HG02588 (cell line): ENCODE results near the gene METRN.

Experiments used
- ATAC-seq: cut with Tn5 transposase; IDR thresholded peaks from one replicate; pipeline ENCODE4 v1.9.1; 2021; ENCODE audit warnings: mild to moderate bottlenecking, moderate library complexity; ENCODE audit not compliant: unreplicated experiment

METRN gene

DNA sequence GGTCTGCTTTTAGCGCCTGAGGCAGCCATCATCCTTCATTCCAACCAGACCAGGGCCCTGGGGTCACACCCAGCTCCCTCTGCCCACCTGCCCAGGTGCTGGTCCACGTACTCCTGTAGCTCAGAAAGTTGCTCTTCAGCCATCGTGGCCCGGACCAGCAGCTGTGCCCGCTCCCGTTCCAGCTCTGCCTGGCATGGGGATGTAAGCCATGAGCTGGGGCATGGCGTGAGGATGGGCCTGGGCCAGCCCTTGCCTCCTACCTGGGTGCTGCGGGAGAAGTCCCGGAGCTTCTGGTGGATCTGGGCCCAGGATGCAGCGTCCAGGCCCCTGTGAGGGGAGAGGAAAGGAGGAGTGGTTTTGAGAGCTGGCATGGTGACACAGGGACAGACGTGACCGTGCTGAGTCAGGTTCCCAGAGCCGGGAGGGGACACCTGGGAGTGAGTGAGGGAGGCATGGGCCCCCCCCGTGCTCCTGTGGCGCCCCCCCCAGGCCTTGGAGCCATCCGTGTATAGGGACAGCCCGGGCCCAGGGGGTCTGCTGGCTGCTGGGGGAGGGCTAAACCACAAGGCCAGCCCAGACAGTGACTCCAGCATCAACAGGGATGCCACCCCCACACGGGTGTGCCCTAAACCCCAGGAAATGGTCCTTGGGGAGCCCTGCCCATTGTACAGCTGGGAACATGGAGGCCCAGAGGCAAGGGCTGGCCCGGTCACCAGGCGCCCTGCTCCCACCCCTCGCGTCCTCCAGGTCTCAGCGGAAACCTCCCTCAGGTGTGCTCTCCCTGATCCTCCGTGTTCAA lies 8.1 kb downstream of the METRN start:
- ATAC-seq, result no peak

- ATAC-seq, result no peak
Observed at GRCh38 chr16:723695-724094, 8.8 kb downstream of the METRN start.

GRCh38 chr16:724188-725040 lies 9.5 kb downstream of the METRN start:
- no peak for ATAC-seq

DNA sequence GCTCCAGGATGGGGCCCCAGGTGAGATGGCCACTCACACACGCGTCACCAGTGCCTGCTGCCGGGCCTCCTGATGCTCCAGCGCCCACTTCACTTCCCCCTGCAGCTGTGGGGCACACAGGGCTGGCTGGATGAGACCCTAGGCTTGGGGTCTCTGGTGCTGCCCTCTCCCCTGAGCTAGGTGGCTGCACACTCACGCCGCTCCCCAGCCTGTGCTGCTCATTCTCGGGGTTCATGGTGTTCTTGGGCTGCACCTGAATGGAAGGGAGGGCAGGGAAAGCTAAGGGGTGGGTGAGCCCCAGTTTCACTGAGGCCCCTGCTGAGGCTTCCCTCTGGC lies 10.1 kb downstream of the METRN start:
- no peak for ATAC-seq

DNA sequence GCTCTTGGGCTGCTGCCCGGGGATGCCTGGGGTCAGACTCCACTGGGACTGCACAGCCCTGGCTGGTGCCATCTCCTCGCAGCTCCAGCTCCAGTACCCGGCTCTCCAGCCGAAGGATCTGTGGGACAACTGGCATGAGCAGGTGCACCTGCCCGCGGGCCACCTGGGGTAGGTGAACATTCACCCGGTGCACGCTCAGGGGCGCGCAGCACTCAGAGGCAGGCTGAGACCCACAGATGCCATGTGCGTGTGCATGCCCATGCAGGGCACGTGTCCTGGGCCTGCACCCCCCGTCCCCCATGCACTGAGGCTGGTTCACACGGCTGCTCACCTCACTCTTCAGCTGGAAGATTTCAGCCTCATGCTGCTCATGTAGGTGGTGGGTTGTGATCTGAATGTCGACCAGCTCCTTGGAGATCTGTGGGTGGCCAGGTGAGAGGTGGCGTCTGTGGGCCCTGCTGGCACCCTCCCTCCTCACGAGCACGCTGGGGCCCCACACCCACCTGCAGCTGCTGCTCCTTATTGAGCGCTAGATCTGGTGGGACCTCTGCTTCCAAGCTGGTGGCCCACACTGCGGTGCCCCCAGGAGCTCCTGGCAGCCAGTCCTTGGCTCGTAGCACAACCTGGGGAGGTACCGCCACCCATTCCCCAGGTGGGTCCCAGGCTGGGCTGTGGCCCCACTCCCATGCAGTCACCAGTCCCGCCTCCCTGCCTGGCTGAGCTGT lies 10.7 kb downstream of the METRN start:
- ATAC-seq, result no peak

GRCh38 chr16:726188-726437 lies 11.2 kb downstream of the METRN start:
- ATAC-seq, result no peak

DNA sequence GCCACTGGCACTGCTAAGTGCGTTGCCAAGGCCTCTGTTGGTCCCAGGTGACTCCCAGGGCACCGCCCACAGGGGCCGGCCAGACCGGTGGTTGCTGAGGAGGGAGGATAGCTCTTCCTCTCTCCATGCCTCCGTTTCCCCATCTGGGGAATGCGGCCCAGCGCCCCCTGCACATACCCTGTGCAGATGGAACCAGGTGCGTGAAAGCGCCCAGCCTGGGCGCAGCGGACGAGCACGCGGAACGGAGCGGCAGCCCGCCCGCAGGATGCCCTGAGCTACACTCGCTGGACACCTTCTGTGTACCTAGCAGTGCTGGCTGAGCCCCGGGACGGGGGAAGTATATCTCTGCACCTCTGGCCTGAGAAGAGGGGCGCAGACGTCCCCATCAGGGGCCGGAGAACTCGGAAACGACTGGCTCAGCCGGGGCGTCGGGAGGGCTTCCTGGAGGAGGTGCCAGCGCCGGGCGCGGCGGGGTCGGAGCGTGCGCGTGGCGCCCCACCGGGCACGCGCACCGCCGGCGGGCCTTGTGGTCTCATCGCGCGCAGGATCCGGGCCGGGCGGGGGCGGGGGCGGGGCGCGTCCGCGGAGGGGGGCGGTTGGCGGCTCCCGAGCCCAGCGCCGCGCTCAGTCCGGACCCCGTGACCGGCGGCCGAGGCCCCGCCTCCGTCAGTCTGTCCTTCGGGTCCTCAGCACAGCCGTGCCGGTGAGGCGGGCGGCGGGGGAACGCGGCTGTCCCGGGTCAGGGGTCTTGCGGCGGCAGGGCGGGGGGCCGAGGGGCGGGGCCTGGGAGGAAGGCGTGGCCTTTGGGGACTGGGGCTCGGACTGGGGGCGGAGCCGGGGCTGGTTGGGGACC lies 11.7 kb downstream of the METRN start, which contains the start of the genes CCDC78 and HAGHL:
Gene CCDC78, minus strand, starts transcription at position 6 of the 853 bp plus-strand sequence. CDS start 76 bp downstream, outside the sequence.
Gene HAGHL, plus strand, starts transcription at position 669 of the 853 bp plus-strand sequence. CDS start 404 bp downstream, outside the sequence.
- ATAC-seq, result no peak

GRCh38 chr16:727291-727977 lies 12.5 kb downstream of the METRN start:
- ATAC-seq, result no peak

DNA sequence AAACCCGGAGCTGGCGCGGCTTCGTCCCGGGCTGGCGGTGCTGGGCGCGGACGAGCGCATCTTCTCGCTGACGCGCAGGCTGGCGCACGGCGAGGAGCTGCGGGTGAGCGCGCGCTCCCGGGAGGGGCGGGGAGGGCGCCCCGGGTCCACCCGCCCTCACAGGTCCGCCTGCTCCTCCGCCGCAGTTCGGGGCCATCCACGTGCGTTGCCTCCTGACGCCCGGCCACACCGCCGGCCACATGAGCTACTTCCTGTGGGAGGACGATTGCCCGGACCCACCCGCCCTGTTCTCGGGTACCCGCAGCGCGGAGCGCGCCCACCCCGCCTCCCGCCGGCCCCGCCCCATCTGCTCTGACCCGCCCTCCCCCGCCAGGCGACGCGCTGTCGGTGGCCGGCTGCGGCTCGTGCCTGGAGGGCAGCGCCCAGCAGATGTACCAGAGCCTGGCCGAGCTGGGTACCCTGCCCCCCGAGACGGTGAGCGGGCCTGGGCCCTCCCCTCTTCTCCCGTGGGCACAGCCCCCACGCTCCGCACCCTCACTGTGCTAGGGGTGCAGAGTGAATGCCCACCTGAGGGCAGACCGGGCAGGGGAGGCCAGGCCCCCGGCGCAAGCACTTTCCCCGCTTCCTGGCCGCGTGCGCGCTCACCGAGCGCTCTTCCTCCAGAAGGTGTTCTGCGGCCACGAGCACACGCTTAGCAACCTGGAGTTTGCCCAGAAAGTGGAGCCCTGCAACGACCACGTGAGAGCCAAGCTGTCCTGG lies 13.4 kb downstream of the METRN start:
- ATAC-seq, result no peak

- ATAC-seq, result no peak
Observed at GRCh38 chr16:728890-729744, 14.2 kb downstream of the METRN start.

DNA sequence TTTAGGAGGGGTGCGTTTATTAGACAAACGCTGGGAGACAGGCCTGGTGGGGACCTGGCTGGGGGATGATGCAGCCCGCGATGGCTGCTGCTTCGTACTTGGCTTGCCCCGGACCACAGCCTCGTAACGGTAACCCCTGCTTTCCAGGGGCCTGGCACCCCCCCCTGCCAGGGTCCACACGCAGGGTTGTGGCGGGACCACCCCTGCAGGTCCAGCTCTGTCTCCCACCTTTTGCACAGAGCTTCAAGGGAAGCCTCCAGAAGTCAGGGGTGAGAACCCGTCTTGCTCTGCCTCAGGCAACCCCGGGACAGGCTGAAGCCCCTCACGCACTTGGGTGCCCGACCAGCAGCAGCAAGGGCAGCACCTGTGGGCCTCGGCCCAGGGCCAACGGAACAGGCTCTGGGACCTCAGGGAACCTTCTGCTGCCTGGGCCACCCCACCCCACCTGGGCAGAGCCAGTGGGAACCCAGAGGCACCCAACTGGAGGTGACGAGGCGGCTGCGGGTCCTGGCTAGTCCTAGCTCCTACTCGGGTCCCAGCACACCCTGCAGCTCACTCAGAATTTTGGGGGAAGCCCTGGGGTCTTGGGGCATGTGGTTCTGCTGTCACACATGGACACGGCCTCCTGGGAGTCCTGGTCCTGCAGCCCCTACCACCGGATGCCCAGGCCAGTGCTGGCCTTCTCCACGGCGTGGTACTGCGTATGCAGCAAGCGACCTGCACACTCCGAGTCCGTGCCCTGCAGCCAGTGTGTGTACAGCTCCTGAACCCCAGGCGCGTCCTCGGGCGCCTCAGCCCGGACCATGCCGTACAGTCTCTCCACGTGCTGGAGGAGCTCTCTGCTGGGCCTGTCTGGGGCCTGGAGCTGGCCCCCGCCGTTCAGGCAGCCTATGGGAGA lies 15.1 kb downstream of the METRN start:
- no peak for ATAC-seq

DNA sequence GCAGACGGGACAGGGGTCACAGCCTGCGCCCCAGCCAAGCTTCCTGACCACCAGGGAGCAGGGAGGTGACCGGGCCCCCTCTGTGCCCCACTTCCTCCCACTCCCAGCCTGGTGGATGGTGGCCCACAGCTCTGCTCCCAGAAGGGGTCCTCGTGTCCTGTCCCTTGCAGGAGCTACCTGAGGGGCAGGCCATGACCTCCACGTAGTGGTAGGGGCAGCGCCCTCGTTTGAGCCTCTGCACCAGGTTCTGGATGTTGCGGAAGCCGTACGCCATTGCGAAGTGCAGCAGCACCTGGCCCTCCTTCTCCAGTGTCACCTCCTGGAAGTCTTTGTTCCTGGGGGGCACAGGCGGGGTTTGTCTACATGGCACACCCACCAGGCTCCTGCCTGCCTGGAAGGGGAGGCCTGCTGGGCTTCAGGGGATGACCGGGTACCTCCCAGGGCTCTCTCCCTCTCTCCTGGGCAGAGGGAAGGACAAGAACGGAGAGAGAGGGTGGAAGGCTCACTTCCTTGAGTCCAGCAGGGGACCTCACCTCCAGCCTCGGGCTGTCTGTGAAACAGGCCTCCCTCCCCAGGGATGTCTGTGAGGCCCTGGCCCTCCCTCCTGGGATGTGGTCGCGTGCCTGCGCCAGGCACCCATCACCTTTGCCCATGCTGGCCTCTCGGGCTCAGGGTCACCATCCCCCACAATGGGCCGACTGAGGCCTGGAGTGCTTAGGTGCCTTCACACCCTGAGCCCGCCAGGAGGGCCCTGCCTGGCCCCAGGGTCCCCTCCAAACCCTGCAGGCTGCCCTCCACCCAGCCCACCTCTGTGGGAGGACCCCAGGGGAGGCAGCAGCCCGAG lies 16.0 kb downstream of the METRN start:
- no peak for ATAC-seq

DNA sequence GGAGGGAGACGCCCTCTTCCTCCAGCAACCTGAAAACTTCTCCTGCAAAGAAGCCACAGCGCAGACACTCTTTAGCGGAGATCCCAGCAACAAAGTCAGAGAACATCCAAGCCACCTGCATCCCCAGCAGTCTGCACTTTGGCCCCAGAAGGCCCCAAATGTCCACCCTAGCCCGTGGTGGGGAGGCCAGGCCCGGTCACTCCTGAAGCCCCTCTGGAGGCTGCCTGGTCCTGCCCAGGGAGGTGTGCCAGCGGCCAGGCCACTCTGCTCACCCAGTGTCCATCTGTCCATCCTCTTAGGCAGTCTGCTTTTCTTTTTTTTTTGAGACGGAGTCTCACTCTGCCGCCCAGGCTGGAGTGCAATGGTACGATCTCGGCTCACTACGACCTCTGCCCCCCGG lies 17.4 kb downstream of the METRN start:
- ATAC-seq, result no peak

GRCh38 chr16:732936-733335 lies 18.0 kb downstream of the METRN start:
- no peak for ATAC-seq

DNA sequence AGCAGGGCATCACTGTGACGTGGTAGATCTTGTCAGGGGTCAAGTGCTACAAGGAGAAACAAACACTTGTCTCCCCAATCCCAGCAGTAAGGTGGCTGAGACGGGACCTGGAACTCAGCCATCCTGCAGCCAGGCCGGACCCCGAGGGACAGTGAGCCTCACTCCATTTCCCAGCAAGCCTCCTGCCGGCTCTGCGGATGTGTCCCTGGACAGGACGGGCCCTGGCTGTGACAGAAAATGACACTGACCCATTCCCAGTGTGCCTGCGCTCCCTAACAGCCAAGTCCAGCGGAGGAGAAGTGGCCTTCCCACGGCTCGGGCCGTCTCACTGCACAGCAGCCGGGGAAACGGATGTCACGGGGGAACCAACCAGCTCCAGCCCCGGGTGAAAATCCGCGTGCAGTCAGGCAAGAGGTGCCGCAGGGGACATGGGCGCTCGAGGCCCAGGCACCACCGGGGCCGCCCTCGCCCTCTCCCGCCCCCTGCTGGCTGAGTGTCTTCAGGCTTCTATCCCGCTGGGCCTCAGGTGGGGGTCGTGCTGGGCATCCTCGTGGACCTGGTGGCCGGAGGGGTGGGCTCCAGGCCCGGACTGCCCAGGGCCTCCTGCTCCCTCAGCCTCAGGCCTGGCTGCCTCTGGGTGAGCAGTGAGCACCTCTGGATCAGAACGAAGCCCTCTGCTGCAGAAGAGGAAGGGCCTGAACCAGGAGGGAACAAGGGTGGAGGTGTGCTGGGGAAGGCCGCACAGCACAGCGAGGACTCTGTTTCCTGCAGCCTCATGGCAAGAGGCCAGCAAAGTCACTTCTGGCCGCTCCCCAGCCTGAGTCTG lies 18.7 kb downstream of the METRN start:
- ATAC-seq, result no peak
